Activated CD8-positive, alpha-beta T cell treated with anti-CD3 and anti-CD28 coated beads, Interleukin-2, amount 10 ng/mL, durations not matched to agents 7 days and 5 days (primary cell): Measurements from ENCODE around the gene PPP1R8. TPM values are rescaled to one million over a fixed set of nuclear protein-coding genes. Genes with fewer than 3 reads are reported as not detected.

Source experiments
- ATAC-seq: fragments of 150-1000 bp; cut with Tn5 transposase; one replicate; pipeline ENCODE4 v1.10.0; 2021; ENCODE audit warnings: moderate library complexity
- CTCF ChIA-PET: fragments of 350-600 bp; sonication (Branson Sonifier 250); formaldehyde crosslinking; loops from one replicate; lab custom pipeline; 2021; ENCODE audit warnings: antibody characterized with exemption; lab: Charles Lee
- POLR2A ChIA-PET: fragments of 350-600 bp; sonication (Branson Sonifier 250); formaldehyde crosslinking; loops from one replicate; lab custom pipeline; 2021; ENCODE audit warnings: antibody characterized with exemption; lab: Charles Lee
- DNase-seq: peaks from one replicate; pipeline ENCODE4 v3.0.0-alpha.2; 2020
- H3K27ac Mint-ChIP-seq: one replicate; pipeline ENCODE4 v1.8.0; 2021; ENCODE audit warnings: mild to moderate bottlenecking, mixed read lengths
- H3K27me3 Mint-ChIP-seq: one replicate; pipeline ENCODE4 v1.8.0; 2021; ENCODE audit warnings: low read depth, mixed read lengths
- H3K36me3 Mint-ChIP-seq: one replicate; pipeline ENCODE4 v1.8.0; 2021; ENCODE audit warnings: low read depth, mixed read lengths
- H3K4me1 Mint-ChIP-seq: one replicate; pipeline ENCODE4 v1.8.0; 2021; ENCODE audit warnings: low read depth, mixed read lengths
- H3K4me3 Mint-ChIP-seq: one replicate; pipeline ENCODE4 v1.8.0; 2021; ENCODE audit warnings: mild to moderate bottlenecking, mixed read lengths
- H3K9me3 Mint-ChIP-seq: one replicate; pipeline ENCODE4 v1.8.0; 2022; ENCODE audit warnings: mixed read lengths; ENCODE audit not compliant: insufficient read depth
- total RNA-seq, 2 experiments: library from RNA; stranded (reverse); gene quantifications; one replicate each; pipeline ENCODE4 v1.2.3, GENCODE V29; 2021

Gene PPP1R8
- total RNA-seq, 2 experiments from 2014 or later, result 61.4 to 66.6 TPM

DNA sequence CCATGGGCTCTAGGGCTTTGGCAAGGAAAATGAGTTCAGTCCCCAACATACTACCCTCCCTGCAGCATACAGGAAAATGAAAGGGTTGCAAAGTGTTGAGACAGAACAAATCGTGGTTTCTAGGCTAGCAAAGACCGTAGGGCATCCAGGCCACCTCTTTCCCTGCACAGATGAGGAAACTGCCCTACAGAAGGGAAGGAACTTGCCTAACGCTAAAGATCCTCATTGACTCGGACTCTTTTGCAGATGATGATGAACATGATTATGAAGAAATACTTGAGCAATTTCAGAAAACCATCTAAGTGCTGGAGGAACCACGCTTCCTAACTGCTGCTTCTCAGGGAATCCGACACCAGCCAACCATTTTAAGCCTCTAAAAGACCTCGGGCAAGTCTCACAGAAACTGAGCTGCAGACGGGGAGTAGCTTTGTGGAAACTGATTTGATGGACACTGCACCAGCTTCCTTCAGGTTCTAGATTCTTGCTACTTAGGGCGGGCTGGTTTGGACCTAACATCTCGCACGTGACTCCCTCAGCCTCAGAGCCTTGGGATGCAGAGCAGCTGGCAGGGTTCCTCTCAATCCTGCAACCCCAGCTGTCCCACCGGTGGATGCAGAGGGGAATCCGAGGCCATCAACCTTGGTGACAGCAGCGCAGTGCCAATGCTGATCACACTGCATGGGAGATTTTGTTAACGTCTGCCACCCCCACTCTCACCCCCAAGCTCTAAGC, 55.2 kb downstream of the PPP1R8 start:
- ChIA-PET POLR2A (interaction anchor here (0.9 to 1.6 kb wide), 3 partner anchors 10 to 203 kb away, joined by 4 to 6 read pairs (median 4); partner anchors contain the start of gene EYA3), CTCF (interaction anchor here (1.1 to 2.3 kb wide), 4 partner anchors 9 to 203 kb away, joined by 3 to 8 read pairs (median 5); partner anchors contain the start of gene EYA3)
- Mint-ChIP-seq H3K27ac (peak overlapping the region; percentile 90), H3K9me3 (no peaks in the 10 kb centered on the region), H3K36me3 (peaks cover 82% of the 10 kb centered on the region), H3K27me3 (no peaks in the 10 kb centered on the region), H3K4me3 (peak overlapping the region; percentile 73), H3K4me1 (peaks cover 63% of the 10 kb centered on the region)
- no peak for DNase-seq
- ATAC-seq, result no peak

DNA sequence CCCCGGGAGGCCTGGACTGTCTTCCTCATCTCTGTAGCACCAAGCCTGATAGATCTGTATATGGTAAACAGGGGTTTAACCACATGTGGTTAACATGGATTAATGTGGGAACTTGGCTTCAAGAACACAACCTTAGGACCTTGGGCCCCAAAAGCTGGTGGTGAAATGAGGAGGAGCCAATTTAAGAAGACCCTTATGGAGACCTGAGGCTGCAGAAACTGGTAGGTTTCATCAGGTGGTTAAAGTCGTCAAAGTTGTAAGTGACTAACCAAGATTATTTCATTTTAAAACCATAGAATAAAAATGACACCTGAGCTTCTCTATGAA, 55.7 kb downstream of the PPP1R8 start:
- H3K4me3 Mint-ChIP-seq, result peak overlapping the region; percentile 73
- no peaks in the 10 kb centered on the region for H3K9me3 Mint-ChIP-seq
- H3K4me1 Mint-ChIP-seq, result peaks cover 69% of the 10 kb centered on the region
- DNase-seq (no peak), ATAC-seq (no peak)
- H3K27me3 Mint-ChIP-seq, result no peaks in the 10 kb centered on the region
- ChIA-PET CTCF (interaction anchor here (0.9 to 2.3 kb wide), 5 partner anchors 9 to 202 kb away, joined by 3 to 8 read pairs (median 4); partner anchors contain the start of gene EYA3), POLR2A (interaction anchor here (0.7 to 1.6 kb wide), 4 partner anchors 11 to 202 kb away, joined by 3 to 6 read pairs (median 4); partner anchors contain the start of gene EYA3)
- peak overlapping the region; percentile 90 for H3K27ac Mint-ChIP-seq
- peaks cover 86% of the 10 kb centered on the region for H3K36me3 Mint-ChIP-seq

DNA sequence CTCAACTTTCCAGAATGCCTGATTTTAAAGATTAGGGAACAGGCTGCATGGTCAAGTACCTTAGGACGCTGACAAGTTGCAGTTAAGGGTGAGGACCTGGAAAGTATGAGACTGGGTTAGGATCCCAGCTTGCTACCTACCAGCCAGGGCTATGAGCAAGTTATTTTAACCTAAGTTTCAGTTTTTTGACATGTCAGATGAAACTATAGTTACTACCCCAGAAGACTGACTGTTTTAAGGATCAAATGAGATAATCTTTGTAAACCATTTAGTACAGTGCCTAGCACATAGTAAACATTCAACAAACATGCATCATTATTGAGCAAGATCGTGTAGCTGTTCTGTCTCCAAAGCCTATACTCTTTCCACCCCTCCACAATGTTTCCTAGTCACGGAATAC, 56.2 kb downstream of the PPP1R8 start:
- Mint-ChIP-seq H3K27ac (peak overlapping the region; percentile 90), H3K36me3 (peaks cover 86% of the 10 kb centered on the region), H3K27me3 (no peaks in the 10 kb centered on the region), H3K4me1 (peaks cover 73% of the 10 kb centered on the region), H3K9me3 (no peaks in the 10 kb centered on the region), H3K4me3 (peak overlapping the region; percentile 73)
- POLR2A ChIA-PET, result interaction anchor here (0.7 to 1.6 kb wide), 3 partner anchors 17 to 202 kb away, joined by 3 to 6 read pairs (median 4); partner anchors contain the start of gene EYA3
- ATAC-seq, result peak; percentile 23
- no peak for DNase-seq
- CTCF ChIA-PET, result interaction anchor here (0.9 to 2.3 kb wide), 5 partner anchors 9 to 202 kb away, joined by 3 to 8 read pairs (median 4); partner anchors contain the start of gene EYA3

DNA sequence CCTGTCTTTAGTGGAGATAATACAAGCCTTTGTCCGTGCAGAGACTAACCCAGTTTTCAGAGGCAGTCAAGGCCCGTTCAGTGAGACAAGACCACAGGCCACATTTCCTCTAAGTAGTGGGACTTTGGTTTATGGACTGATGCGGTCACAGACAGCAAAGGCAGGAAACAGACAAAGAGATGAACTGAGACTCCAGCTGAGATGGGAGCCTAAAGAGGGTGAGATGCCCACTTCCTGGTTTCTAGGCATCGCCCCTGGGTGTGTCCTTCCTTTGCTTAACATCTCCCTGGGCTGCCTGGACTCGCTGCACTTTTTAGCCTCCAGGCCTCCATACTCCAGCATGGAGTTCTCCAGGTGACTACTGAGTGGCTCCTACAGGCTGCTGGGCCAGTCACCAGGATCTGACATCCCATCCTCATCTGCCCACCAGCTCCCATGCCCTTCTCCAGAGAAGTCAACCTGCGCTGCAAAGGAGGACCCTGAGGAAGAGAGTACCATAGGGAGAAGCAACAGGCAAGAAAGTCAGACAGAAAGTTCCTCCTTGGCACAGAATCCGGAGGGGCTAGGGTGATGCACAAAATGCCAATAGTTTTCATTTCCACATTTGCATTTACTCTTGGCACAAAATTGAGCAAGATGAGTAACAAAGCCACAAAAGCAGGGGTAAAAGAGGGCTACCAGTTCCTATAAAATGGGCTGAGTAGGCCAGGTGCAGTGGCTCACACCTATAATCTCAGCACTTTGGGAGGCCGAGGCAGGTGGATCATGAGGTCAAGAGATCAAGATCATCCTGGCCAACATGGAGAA, 56.8 kb downstream of the PPP1R8 start:
- ATAC-seq, result peak; percentile 89
- peak; percentile 75 for DNase-seq
- Mint-ChIP-seq H3K27ac (peak overlapping the region; percentile 90), H3K27me3 (no peaks in the 10 kb centered on the region), H3K4me3 (peak overlapping the region; percentile 73), H3K9me3 (no peaks in the 10 kb centered on the region), H3K36me3 (peaks cover 88% of the 10 kb centered on the region), H3K4me1 (peaks cover 80% of the 10 kb centered on the region)
- POLR2A ChIA-PET, result interaction anchor here (1.6 kb wide), 1 partner anchor 18 kb away, joined by 6 read pairs; no protein-coding TSS in a partner anchor
- CTCF ChIA-PET, result interaction anchor here (0.9 to 2.3 kb wide), 3 partner anchors 9 to 30 kb away, joined by 4 to 8 read pairs (median 7); no protein-coding TSS in a partner anchor

DNA sequence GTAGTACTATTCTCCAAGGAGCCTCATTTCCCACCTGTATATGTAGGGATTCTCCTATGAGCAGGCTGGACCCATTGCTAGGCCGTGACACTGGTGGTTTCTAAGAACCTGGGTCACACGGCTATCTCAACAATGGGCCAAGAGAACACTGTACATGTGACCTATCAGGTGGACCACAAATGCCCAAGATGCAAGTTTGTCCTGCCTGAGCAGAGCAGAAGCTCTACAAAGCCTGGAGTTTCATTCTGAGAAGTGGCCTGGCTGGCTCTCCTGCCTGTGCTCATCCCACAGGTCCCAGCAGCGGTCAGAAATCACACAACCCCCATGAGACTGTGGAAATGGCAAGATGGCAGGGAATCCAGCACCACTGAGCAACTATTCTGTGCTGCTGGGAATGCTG, 58.9 kb downstream of the PPP1R8 start:
- H3K36me3 Mint-ChIP-seq, result peaks cover 86% of the 10 kb centered on the region
- ATAC-seq, result no peak
- no peaks in the 10 kb centered on the region for H3K27me3 Mint-ChIP-seq
- H3K9me3 Mint-ChIP-seq, result no peaks in the 10 kb centered on the region
- ChIA-PET CTCF (no interaction called here), POLR2A (no interaction called here)
- peaks cover 77% of the 10 kb centered on the region for H3K4me1 Mint-ChIP-seq
- DNase-seq, result no peak
- peak overlapping the region; percentile 46 for H3K27ac Mint-ChIP-seq
- H3K4me3 Mint-ChIP-seq, result no peak overlapping the region

DNA sequence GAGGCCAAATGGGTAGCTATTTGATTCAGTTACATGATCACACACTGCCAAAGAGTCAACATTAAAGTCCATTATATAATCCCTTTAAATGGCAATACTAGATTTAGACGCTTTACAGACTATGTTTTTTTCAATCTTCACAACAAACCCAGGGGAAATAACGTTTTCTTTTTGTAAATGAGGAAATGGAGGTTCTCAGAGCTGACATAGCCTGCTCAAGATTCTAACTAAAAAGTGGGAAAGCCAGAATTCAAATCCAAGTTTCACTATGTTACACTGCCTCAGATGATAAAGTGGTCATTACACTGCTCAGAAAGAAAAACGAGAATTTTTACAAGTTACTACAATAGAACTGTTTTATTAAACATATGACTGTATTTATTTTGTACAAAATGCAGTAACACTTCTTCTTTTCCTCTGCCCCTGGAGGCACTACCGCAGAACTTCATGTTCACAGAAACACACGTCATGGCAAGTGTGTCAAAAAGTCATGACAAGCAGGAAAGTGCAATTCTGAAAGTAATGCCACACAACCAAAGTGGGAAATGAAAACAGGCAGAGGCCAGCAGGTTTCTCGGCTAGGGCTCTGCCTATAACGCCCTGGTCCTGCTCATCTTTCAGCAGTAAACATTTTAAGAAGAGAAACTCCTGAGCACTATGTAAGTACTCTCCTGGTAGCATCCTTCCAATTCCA, 60.8 kb downstream of the PPP1R8 start:
- POLR2A ChIA-PET, result no interaction called here
- Mint-ChIP-seq H3K27ac (peak overlapping the region; percentile 88), H3K36me3 (peaks cover 80% of the 10 kb centered on the region), H3K4me1 (peaks cover 62% of the 10 kb centered on the region), H3K27me3 (no peaks in the 10 kb centered on the region), H3K4me3 (peak overlapping the region; percentile 12), H3K9me3 (no peaks in the 10 kb centered on the region)
- DNase-seq (peak; percentile 53), ATAC-seq (no peak)
- CTCF ChIA-PET, result interaction anchor here (0.7 to 1.8 kb wide), 10 partner anchors 14 to 89 kb away, joined by 3 to 7 read pairs (median 4); partner anchors contain the start of gene PPP1R8

DNA sequence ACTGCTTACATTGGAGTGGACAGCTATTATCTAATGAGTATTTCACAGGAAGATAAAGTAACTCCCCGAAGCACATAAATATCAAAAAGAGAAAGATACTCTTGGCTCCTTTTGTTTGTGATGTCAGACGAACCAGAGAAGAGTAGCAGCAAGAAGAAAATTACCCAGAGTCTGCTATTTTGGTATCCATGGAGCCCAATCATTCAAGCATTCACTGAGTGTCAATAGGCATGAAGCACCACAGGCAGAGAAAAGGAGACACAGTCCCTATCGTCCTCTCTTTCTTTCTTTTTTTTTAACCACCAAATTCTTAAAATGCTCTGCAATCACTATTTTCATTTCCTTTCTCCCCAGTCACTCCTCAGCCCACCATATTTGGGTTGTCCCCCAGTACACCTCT, 63.9 kb downstream of the PPP1R8 start:
- DNase-seq (no peak), ATAC-seq (no peak)
- Mint-ChIP-seq H3K27me3 (no peaks in the 10 kb centered on the region), H3K4me1 (peaks cover 36% of the 10 kb centered on the region), H3K4me3 (no peak overlapping the region), H3K27ac (peak overlapping the region; percentile 19), H3K36me3 (peaks cover 64% of the 10 kb centered on the region), H3K9me3 (no peaks in the 10 kb centered on the region)
- POLR2A ChIA-PET, result no interaction called here
- CTCF ChIA-PET, result no interaction called here

Other genes starting within 250 kb of the PPP1R8 start
- gene AHDC1, start 226.6 kb upstream of the PPP1R8 start, total RNA-seq, result 10 to 100 TPM; 20.9 to 22.7 TPM
- gene FGR, start 195.6 kb upstream of the PPP1R8 start, total RNA-seq, result under 1 TPM; 0.08 to 0.21 TPM
- 100 to 1,000 TPM; 271 to 272 TPM for gene IFI6, start 158.6 kb upstream of the PPP1R8 start, total RNA-seq
- gene FAM76A, start 104.8 kb upstream of the PPP1R8 start, total RNA-seq, result 10 to 100 TPM; 14.6 to 17.5 TPM
- 10 to 100 TPM; 21.8 to 23.9 TPM for gene STX12, start 57.6 kb upstream of the PPP1R8 start, total RNA-seq
- 10 to 100 TPM; 35.9 to 39.9 TPM for gene THEMIS2, start 41.8 kb downstream of the PPP1R8 start, total RNA-seq
- 10 to 100 TPM; 79.0 to 81.0 TPM for gene RPA2, start 83.8 kb downstream of the PPP1R8 start, total RNA-seq
- gene SMPDL3B, start 104.2 kb downstream of the PPP1R8 start, total RNA-seq, result under 1 TPM; 0.76 to 0.82 TPM
- 1 to 10 TPM; 8.0 TPM for gene XKR8, start 129.2 kb downstream of the PPP1R8 start, total RNA-seq